Ovary (tissue), 9 donors: ENCODE results near the gene DRD1. TPM values are rescaled to one million over a fixed set of nuclear protein-coding genes. Genes with fewer than 3 reads are reported as not detected.
A peak's percentile ranks its signal among the peaks of the same experiment; 100 is the strongest.

Source experiments
- DNase-seq, 5 donors: peaks; one replicate each; pipeline ENCODE4 v3.0.0-alpha.2; 2019 to 2020
- H3K27ac ChIP-seq, 2 donors: fragments of 200-600 bp; one replicate each; pipeline versions ENCODE4 v1.5.1 to v1.8.0; 2019 to 2022
- H3K27me3 ChIP-seq: fragments of 200-600 bp; one replicate; pipeline ENCODE4 v1.8.0; 2022
- H3K36me3 ChIP-seq: fragments of 200-600 bp; sonication (generic); one replicate; pipeline ENCODE4 v1.5.1; 2019
- H3K4me1 ChIP-seq: one replicate; pipeline ENCODE4 v1.8.1; 2013; ENCODE audit warnings: mild to moderate bottlenecking, moderate library complexity; ENCODE audit not compliant: insufficient read depth
- H3K4me3 ChIP-seq: fragments of 200-600 bp; sonication (generic); one replicate; pipeline ENCODE4 v1.5.1; 2017
- H3K9me3 ChIP-seq, 2 donors: fragments of 200-600 bp in 1 of 2; sonication (generic) in 1 of 2; one replicate each; pipeline versions ENCODE4 v1.5.1 to v1.8.1; 2013 to 2019; ENCODE audit warnings: mild to moderate bottlenecking in 1 of 2, moderate library complexity in 1 of 2
- EP300 ChIP-seq: sonication (generic); formaldehyde crosslinking; IDR thresholded peaks from one replicate; pipeline ENCODE4 v1.6.1; 2017; ENCODE audit warnings: antibody characterized with exemption
- POLR2A ChIP-seq: fragments of 450-650 bp; IDR thresholded peaks from one replicate; pipeline ENCODE4 v1.6.1; 2017; ENCODE audit warnings: antibody characterized with exemption, mild to moderate bottlenecking, moderate library complexity
- WGBS, 3 donors: extraction: QIAGEN DNeasy Blood & Tissue Kit in 1 of 3; methylation state at CpG; one replicate each; pipeline versions ENCODE4 v1.1.5 to v1.1.7; 2013 to 2017; 5-methylcytosine and 5-hydroxymethylcytosine counted together
- intact Hi-C, 4 donors: fragments of 100-400 bp; cut with DNase I; formaldehyde crosslinking; loops; one replicate each; pipeline versions ENCODE4 v1.11.0 to v1.15.1; 2022 to 2023
- polyA plus RNA-seq, 2 donors: library from polyadenylated mRNA; stranded (reverse); fragments of 200-250 nt in 1 of 2; fragments of 350-450 nt in 1 of 2; fragmentation: Illumina TruSeq in 1 of 2; extraction: RNeasy Lipid Tissue Mini Kit (QIAGEN cat#74804) in 1 of 2; gene quantifications; one replicate each; pipeline ENCODE4 v1.2.3, GENCODE V29; 2013 to 2014
- total RNA-seq, 7 donors: library from RNA; depleted of rRNA in 2 of 7; stranded (reverse); fragments of >200 nt in 2 of 7; fragmentation: NEBNext Ultra II Directional in 3 of 7; extraction: Animal tissue kit (Norgen Biotek cat#: 25700) in 3 of 7; gene quantifications; one replicate each; pipeline versions ENCODE4 v1.1.0 to v1.2.4, GENCODE V29; 2016 to 2023
- TF ChIP-seq, protein P1 (sequence below), 3 donors: fragments of 450-650 bp in 2 of 3; fragments of 200-600 bp in 1 of 3; IDR thresholded peaks; one replicate each; pipeline versions ENCODE4 v1.5.1 to v1.8.0; 2016 to 2022; ENCODE audit warnings: antibody characterized with exemption in 3 of 3, mild to moderate bottlenecking in 1 of 3
- donor health status: DM: no; HTN: no; CAD: no; lungs with moderate emphysema.
- donor health status: DM: no; HTN: no; CAD: no.
- donor health status: Bipolar disorder and iron deficiency.
- donor health status: DM: yes; HTN: yes; CAD: no.
- donor health status: DM: no; HTN: no; CAD: no.
- donor health status: DM: yes; HTN: yes; CAD: no.

Gene DRD1
- total and polyA plus RNA-seq, 9 donors, result 0.10 to 0.42 (median 0.15) TPM; not detected in 1

DNA sequence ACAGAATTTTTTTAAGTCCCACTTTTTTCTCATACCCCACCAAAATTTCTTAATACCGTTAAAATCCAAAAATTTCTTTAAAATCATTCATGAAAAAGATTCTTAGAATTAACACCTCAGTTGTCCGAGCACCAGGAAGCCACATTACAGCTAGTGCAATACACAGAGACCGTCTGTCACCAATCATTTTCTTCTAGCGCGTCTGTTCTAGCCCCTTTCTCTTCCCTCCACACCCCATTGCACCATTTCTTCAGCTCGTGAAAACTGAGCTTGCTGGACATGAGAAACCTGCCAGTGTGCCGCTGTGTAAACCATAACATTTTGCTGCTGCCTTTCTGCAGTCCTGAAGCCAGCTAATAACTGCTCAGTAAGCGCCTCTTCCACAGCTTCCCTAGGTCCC is 39.4 kb upstream of the DRD1 start:
- Histone ChIP-seq H3K36me3 (no peaks in the 10 kb centered on the region), H3K27me3 (no peaks in the 10 kb centered on the region), H3K4me3 (no peak overlapping the region), H3K4me1 (peaks cover 7% of the 10 kb centered on the region), H3K9me3 (no peaks in the 10 kb centered on the region), H3K27ac (no peak overlapping the region)
- DNase-seq, result no peak
- TF ChIP-seq EP300 (no peak), POLR2A (no peak)
- TF ChIP-seq, protein P1, sequence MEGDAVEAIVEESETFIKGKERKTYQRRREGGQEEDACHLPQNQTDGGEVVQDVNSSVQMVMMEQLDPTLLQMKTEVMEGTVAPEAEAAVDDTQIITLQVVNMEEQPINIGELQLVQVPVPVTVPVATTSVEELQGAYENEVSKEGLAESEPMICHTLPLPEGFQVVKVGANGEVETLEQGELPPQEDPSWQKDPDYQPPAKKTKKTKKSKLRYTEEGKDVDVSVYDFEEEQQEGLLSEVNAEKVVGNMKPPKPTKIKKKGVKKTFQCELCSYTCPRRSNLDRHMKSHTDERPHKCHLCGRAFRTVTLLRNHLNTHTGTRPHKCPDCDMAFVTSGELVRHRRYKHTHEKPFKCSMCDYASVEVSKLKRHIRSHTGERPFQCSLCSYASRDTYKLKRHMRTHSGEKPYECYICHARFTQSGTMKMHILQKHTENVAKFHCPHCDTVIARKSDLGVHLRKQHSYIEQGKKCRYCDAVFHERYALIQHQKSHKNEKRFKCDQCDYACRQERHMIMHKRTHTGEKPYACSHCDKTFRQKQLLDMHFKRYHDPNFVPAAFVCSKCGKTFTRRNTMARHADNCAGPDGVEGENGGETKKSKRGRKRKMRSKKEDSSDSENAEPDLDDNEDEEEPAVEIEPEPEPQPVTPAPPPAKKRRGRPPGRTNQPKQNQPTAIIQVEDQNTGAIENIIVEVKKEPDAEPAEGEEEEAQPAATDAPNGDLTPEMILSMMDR (IDR thresholded peaks at IDR 0.05), result no peak
- intact Hi-C loops, result no loop called here
- WGBS, 3 donors, result 94 to 96% (median 95%) methylated on average over 8 of the region's 8 CpGs

DNA sequence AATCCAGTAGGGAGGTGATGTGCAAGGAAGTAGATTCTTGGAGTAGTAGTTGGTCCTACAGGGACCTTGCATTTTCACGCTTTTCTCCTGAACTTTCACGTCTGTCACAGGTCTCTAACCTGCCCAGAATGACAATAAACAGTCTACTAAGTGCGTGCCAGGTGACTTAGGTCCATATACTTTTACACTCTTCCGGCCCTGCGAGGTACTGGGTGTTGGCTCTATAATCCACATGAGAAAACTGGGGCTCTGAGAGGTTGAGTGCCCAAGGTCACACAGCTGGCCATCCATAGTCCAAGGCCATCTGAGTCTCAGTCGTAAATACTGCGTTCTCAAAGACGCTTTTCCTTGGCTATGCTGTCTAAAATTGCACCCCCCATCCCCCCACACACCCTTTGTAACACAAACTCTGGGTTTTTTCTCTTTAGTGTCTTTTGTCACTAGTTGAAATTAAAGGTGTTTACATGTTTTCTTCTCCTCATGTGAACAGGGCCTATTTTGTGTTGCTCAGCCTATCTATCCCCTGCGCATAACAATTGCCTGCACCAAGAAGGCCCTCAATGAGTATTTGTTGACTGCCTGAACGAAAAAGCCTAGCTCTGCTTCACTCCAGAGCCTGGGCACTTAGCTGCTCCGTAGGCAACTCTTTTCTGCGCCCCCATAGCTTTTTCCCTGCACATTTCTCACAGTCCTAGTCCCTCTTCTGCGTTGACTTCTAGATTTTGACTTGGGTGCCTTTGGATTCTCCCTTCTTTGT is 35.3 kb upstream of the DRD1 start:
- intact Hi-C loops, result no loop called here
- peak; percentile 29 to 65 (median 35) for DNase-seq
- Histone ChIP-seq H3K36me3 (no peaks in the 10 kb centered on the region), H3K4me3 (peak overlapping the region; percentile 93), H3K9me3 (no peaks in the 10 kb centered on the region), H3K27me3 (no peaks in the 10 kb centered on the region), H3K27ac (peak overlapping the region; percentile 66 to 84), H3K4me1 (peaks cover 9% of the 10 kb centered on the region)
- TF ChIP-seq POLR2A (no peak), EP300 (no peak)
- TF ChIP-seq, protein P1 (IDR thresholded peaks at IDR 0.05), result no peak
- 27 to 31% (median 28%) methylated on average over 13 of the region's 13 CpGs for WGBS, 3 donors

DNA sequence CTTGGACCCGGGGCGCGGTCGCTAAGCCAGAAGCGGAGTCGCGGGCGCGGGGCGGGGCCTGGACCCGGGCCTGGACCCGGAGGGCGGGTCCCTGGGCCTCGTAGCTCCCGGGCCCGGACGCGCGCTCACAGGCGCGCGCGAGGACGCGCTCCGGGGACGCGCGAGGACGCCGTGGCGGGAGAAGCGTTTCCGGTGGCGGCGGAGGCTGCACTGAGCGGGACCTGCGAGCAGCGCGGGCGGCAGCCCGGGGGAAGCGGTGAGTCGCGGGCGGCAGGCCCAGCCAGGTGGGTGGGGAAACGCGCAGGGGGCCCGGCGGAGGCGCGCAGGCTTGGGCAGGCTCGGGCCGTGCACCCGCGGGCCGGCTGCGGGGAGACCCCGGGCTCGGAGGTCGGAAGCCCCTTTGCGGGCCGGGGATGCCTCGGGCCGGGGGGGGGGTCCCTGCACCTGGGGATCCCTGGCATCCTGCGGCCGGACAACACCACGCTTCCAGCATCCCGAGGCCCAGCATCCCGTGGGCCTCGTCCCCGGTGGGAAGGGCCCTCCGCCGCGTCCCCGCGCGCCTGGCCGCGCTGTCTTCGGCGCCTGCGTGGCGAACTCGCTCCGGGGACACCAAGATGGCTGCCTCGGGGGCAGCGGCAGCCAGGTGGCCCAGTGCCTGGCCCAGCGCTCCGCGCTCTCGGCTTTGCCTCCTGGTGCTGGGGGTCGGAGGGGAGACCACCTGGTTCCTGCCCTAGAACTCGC is 34.6 kb upstream of the DRD1 start, which contains the start of gene SFXN1:
Gene SFXN1 (plus strand): TSS at position 177 of the 741 bp plus-strand sequence. CDS start 13,544 bp downstream, outside the sequence.
- Histone ChIP-seq H3K4me3 (peak within 1 kb of the TSS; percentile 93), H3K27ac (peak within 1 kb of the TSS; percentile 66 to 84), H3K9me3 (no peaks in the 10 kb centered on the region), H3K27me3 (no peaks in the 10 kb centered on the region), H3K4me1 (peaks cover 9% of the 10 kb centered on the region), H3K36me3 (no peaks in the 10 kb centered on the region)
- DNase-seq, result peak; percentile 74 to 87 (median 78)
- 1% methylated on average over 34 to 94 of the region's 94 CpGs for WGBS, 3 donors
- TF ChIP-seq, protein P1 (IDR thresholded peaks at IDR 0.05), result no peak
- peak; percentile 57 for TF ChIP-seq POLR2A
- intact Hi-C loops, result no loop called here

DNA sequence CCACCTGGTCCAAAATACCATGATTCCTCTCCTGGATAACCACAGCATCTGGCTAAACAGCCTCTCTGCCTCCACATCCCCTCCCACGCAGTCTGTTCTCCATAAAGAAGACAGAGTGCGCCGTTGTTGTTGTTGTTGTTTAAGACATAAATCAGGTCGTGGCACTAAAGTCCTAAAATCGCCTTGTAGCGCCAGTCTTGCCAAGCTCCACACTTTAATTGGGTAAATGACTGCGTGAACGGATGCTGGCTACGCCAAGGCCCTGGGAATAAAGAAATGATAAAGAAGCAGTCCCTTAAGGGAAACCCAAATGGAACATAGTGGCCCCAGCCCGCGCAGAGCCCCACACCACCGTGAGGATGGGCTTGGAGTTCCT is 34.0 kb upstream of the DRD1 start:
- Histone ChIP-seq H3K27ac (peak overlapping the region in 1 of 2 donors; percentile 84), H3K36me3 (no peaks in the 10 kb centered on the region), H3K9me3 (no peaks in the 10 kb centered on the region), H3K27me3 (no peaks in the 10 kb centered on the region), H3K4me3 (peak overlapping the region; percentile 93), H3K4me1 (peaks cover 9% of the 10 kb centered on the region)
- intact Hi-C loops, result no loop called here
- WGBS, 3 donors, result 1 to 2% (median 2%) methylated on average over 12 of the region's 12 CpGs
- no peak for DNase-seq
- TF ChIP-seq, protein P1 (IDR thresholded peaks at IDR 0.05), result no peak
- TF ChIP-seq POLR2A, result no peak
